ENCODE measurements around the gene IRX4. TPM values are rescaled to one million over a fixed set of nuclear protein-coding genes. Genes with fewer than 3 reads are reported as not detected.

IRX4 gene
- total RNA-seq, 4 donors from 2014 or later, result 0.68 to 3.5 TPM; not detected in 2

- no peak for TF ChIP-seq CTCF (IDR thresholded peaks at IDR 0.05; ENCODE audit: low read depth)
Observed at GRCh38 chr5:1918488-1919208, 35.9 kb upstream of the IRX4 start.

GRCh38 chr5:1917830-1918487 lies 35.2 kb upstream of the IRX4 start:
- no peak for TF ChIP-seq CTCF (IDR thresholded peaks at IDR 0.05; ENCODE audit: low read depth)

GRCh38 chr5:1916041-1917001 lies 33.6 kb upstream of the IRX4 start:
- no peak for TF ChIP-seq CTCF (IDR thresholded peaks at IDR 0.05; ENCODE audit: low read depth)

- no peak for TF ChIP-seq CTCF (IDR thresholded peaks at IDR 0.05; ENCODE audit: low read depth)
Observed at GRCh38 chr5:1915316-1915715, 32.6 kb upstream of the IRX4 start.

GRCh38 chr5:1914471-1914870 lies 31.7 kb upstream of the IRX4 start:
- TF ChIP-seq CTCF (IDR thresholded peaks at IDR 0.05; ENCODE audit: low read depth), result no peak

- TF ChIP-seq CTCF (IDR thresholded peaks at IDR 0.05; ENCODE audit: low read depth), result no peak
Observed at GRCh38 chr5:1913578-1913977, 30.9 kb upstream of the IRX4 start.
